NCI-H2029 (cell line): ENCODE measurements around the gene OR6K6.

Experiments used
- DNase-seq: peaks from one replicate; lab custom pipeline; 2025; lab: John Stamatoyannopoulos, UW

The OR6K6 gene

DNA sequence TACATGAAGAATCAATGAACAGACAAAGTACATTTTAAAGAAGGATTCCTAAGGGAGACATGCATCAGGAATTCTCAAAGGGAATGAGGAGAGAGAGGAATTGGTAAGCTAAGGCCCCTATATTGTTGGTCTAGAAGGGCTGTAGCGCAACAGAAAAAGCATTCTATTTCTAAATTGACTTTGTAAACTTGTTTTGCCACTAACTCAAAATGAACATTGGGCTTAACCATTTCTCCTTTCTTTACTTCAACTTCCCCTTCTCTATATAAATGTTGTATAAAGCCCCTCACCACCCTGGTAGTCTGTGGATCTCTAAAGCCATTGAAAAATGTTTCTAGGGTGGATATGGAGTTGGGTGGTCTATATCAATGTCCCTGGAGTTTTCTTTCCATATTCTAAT, 46.9 kb downstream of the OR6K6 start:
- no peak for DNase-seq

GRCh38 chr1:158803678-158804077, 49.2 kb downstream of the OR6K6 start:
- DNase-seq = no peak
